Stimulated activated effector memory CD8-positive, alpha-beta T cell treated with anti-CD3 and anti-CD28 coated beads, Interleukin-12 subunit alpha, Interleukin-12 subunit beta, amount 100 ng/mL, for 72 hours (primary cell): Measurements from ENCODE around the gene SCAMP5.
A peak's percentile ranks its signal among the peaks of the same experiment; 100 is the strongest.

Experiments
- ATAC-seq: fragments of 150-1000 bp; cut with Tn5 transposase; 2 replicates; pipeline ENCODE4 v1.10.0; 2021
- DNase-seq, 2 donors: peaks; one replicate each; pipeline ENCODE4 v3.0.0; 2021 to 2022; ENCODE audit warnings: low spot score in 2 of 2
- H3K27ac Mint-ChIP-seq: one replicate; pipeline ENCODE4 v1.8.0; 2022; ENCODE audit warnings: mild to moderate bottlenecking, mixed read lengths
- H3K36me3 Mint-ChIP-seq: one replicate; pipeline ENCODE4 v1.8.0; 2022; ENCODE audit warnings: mild to moderate bottlenecking, mixed read lengths
- H3K4me1 Mint-ChIP-seq: one replicate; pipeline ENCODE4 v1.8.0; 2022; ENCODE audit warnings: mixed read lengths
- H3K4me3 Mint-ChIP-seq: one replicate; pipeline ENCODE4 v1.8.0; 2022; ENCODE audit warnings: mild to moderate bottlenecking, mixed read lengths
- H3K9me3 Mint-ChIP-seq: one replicate; pipeline ENCODE4 v1.8.0; 2022; ENCODE audit warnings: mixed read lengths

SCAMP5 gene

DNA sequence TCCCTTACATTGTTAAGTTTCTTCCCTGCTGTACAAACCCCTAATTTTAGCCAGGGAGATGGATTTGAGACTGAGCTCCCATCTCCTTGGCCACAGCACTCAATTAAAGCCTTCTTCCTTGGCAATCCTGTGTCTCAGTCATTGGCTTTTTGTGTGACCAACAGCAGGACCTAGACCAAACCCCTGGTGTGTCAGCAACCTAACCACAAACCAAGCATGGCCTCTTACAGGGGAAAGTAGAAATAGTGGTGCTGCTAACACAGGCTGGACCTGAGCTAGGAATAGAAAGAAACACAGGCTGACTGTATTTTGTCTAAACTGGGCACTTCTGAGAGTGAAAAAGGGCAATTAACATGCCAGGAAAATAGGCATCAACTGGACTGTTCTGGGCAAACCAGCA lies 65.9 kb downstream of the SCAMP5 start:
- H3K4me3 Mint-ChIP-seq = no peak overlapping the region
- DNase-seq (peak in 1 of 2 donors; percentile 55), ATAC-seq (peak; percentile 88)
- H3K9me3 Mint-ChIP-seq = no peaks in the 10 kb centered on the region
- no peaks in the 10 kb centered on the region for H3K36me3 Mint-ChIP-seq
- H3K27ac Mint-ChIP-seq = no peak overlapping the region
- H3K4me1 Mint-ChIP-seq = peaks cover 29% of the 10 kb centered on the region

DNA sequence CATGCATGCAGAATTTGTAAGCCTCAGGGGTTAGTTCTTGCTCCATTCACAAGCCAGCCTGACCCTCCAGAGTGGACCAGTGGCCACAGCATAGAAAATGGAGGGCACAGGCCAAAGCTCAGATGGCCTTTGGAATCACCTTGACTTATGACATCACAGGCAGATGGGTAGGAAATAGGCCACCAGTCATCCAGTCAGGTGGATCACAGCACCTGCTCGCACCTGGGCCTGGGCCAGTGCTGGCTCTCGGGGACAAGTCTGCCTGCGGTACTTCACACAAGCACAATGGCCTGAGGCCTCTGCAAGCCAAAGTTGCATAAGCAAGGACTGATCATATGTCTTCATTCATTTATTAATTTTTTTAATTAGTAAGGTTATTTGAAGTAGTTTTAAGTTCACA lies 67.3 kb downstream of the SCAMP5 start:
- Mint-ChIP-seq H3K9me3 (no peaks in the 10 kb centered on the region), H3K4me3 (no peak overlapping the region), H3K27ac (no peak overlapping the region), H3K4me1 (peaks cover 43% of the 10 kb centered on the region), H3K36me3 (no peaks in the 10 kb centered on the region)
- DNase-seq (peak in 1 of 2 donors; percentile 38), ATAC-seq (no peak)

DNA sequence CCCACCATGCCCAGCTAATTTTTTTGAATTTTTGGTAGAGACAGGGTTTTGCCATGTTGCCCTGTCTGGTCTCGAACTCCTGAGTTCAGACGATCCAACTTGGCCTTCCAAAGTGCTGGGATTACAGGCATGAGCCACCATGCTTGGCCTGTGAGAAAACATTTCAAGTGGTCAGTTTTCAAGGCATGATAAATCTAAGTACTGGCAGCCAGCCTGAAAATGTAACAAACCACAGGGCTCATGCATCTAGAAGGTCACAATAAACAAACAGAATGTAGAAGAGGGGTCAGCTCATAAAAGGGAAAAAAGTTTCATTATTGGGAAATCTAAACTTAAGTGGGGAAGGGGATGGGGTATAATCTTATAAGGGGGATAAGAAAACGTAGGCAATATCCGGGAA lies 68.0 kb downstream of the SCAMP5 start:
- no peaks in the 10 kb centered on the region for H3K9me3 Mint-ChIP-seq
- peaks cover 45% of the 10 kb centered on the region for H3K4me1 Mint-ChIP-seq
- peak in 1 of 2 donors; percentile 25 for DNase-seq
- no peak for ATAC-seq
- no peak overlapping the region for H3K4me3 Mint-ChIP-seq
- no peaks in the 10 kb centered on the region for H3K36me3 Mint-ChIP-seq
- H3K27ac Mint-ChIP-seq = no peak overlapping the region

DNA sequence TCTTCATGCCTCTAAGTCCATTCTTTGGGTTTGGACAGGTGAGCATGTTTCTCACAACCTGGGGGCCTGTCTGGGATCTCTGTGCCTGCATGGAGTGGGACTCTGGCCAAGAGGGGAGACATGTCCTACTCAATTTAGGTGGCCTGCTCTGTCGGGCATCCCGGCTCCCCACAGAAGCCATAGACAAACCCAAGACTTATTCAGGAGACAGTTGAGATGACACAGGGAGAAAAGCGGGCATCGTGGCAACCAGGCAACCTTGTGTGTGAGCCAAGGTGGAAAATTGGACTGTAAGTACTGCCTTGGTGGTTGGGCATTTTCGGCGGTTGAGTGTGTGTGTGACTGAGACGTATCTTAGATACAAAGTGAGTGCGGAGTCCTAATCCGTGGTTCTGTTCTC lies 68.5 kb downstream of the SCAMP5 start:
- ATAC-seq (no peak), DNase-seq (peak in 1 of 2 donors; percentile 44)
- no peak overlapping the region for H3K4me3 Mint-ChIP-seq
- H3K36me3 Mint-ChIP-seq = no peaks in the 10 kb centered on the region
- H3K4me1 Mint-ChIP-seq = peaks cover 51% of the 10 kb centered on the region
- no peaks in the 10 kb centered on the region for H3K9me3 Mint-ChIP-seq
- no peak overlapping the region for H3K27ac Mint-ChIP-seq

DNA sequence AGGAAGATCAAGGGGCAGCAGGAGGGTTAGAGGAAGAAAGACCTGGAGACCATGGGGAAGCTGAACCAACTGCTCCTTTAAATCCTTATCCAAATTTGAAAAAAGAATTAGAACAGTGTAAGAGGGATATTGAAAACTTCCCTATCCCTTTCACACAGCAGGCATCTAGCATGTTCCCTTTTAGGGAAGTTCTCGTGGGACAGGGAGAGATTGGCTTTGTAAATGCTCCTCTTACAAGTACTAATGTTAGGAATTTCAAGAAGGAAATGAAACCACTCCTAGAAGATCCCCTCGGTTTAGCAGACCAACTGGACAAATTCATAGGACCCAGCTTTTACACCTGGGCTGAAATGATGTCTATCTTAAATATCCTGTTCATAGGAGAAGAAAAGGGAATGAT lies 69.5 kb downstream of the SCAMP5 start:
- Mint-ChIP-seq H3K4me1 (peaks cover 61% of the 10 kb centered on the region), H3K36me3 (no peaks in the 10 kb centered on the region)
- DNase-seq = no peak

DNA sequence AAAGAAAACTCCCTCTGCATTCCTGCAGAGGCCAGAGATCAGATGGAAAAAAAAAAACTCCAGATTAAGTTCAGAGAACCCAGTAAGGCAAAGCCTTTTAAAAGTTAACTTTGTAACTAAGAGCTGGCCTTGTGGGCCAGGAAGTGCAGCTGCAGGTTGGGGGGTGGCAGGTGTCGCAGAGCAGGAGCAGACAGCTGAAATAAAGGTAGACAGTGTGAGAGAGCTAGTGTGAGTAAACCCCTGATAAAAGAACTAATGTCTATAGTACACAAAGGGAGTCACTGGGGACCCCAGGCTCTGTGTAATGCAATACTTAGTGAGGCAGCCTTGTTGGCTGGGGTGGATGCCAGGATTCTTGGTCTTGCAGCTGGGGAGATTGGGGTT lies 70.1 kb downstream of the SCAMP5 start:
- DNase-seq (peak in 1 of 2 donors; percentile 49), ATAC-seq (no peak)
- no peaks in the 10 kb centered on the region for H3K36me3 Mint-ChIP-seq
- peaks cover 62% of the 10 kb centered on the region for H3K4me1 Mint-ChIP-seq
- no peaks in the 10 kb centered on the region for H3K9me3 Mint-ChIP-seq
- H3K27ac Mint-ChIP-seq = peak overlapping the region; percentile 18
- H3K4me3 Mint-ChIP-seq = peak overlapping the region; percentile 6

More for the DNA sequence above, 69.5 kb downstream of the SCAMP5 start:
- no peak overlapping the region for H3K27ac Mint-ChIP-seq
- no peaks in the 10 kb centered on the region for H3K9me3 Mint-ChIP-seq
- ATAC-seq = no peak
- H3K4me3 Mint-ChIP-seq = no peak overlapping the region

DNA sequence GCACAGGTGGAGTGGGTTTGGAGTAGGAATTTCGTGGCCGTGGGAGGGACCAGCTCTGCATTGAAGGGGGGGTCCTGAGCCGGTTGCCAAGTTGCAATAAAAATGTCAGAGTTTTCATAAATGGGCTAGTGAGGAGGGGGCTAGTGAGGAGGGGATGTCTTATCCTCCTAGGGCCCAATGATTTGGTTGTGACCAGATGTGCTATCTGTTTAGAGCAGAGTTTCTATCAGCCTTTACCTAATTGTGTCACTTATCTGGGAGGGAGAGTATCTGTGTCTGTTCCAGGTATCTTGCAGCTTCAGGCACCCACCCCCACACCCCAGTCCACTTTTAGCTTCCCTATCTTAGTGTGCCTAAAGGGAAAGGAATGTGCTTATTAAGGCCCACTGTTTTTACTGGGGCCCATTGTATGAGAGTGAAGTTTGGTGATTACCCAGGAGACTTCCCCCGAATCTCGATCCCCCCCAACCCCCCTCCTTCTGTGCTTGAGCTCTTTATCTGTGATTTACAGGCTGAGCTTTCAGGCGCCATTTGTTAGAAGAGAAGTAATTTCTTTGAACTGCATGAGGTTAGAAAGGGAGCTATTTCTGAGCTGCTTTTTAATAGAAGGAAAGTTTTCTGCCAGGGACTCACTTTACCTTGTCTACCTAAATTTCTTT lies 70.6 kb downstream of the SCAMP5 start:
- Mint-ChIP-seq H3K27ac (peak overlapping the region; percentile 82), H3K4me3 (peak overlapping the region; percentile 49), H3K9me3 (no peaks in the 10 kb centered on the region), H3K4me1 (peaks cover 61% of the 10 kb centered on the region), H3K36me3 (no peaks in the 10 kb centered on the region)
- ATAC-seq (no peak), DNase-seq (no peak)

DNA sequence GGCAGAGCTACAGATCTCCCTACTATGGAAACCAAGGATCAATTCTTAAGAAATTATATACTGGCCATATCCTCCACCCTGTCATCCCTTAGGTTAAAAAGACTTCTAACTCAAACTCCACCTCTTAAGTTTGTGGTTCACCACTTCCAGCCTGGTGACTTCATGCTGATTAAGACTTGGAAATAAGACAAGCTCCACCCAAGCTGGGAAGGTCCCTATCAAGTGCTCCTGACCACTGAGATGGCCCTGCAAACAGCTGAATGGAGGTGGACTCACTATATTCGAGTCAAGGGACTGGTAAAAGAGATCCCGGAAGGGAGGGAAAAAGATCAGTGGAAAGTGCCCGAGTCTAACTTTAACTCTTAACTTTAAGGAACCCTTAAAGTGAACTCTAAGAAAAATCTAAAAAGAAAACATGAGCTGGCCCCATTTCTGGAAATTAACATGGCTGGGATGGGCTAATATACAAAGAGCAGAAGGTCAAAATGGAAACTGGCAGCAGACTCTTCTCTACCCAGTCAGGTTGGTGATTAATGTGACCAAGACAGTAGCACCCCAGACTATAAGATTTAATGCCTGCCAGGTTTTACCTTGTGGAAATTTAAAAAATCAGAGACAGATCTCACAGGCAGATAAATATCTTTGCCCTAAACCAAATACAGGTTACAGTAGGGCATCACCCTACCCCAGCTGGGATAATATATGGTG lies 71.9 kb downstream of the SCAMP5 start:
- DNase-seq (peak; percentile 31 to 74), ATAC-seq (peak; percentile 88)
- Mint-ChIP-seq H3K4me3 (peak overlapping the region; percentile 49), H3K9me3 (no peaks in the 10 kb centered on the region), H3K36me3 (no peaks in the 10 kb centered on the region), H3K27ac (peak overlapping the region; percentile 21), H3K4me1 (peaks cover 54% of the 10 kb centered on the region)

DNA sequence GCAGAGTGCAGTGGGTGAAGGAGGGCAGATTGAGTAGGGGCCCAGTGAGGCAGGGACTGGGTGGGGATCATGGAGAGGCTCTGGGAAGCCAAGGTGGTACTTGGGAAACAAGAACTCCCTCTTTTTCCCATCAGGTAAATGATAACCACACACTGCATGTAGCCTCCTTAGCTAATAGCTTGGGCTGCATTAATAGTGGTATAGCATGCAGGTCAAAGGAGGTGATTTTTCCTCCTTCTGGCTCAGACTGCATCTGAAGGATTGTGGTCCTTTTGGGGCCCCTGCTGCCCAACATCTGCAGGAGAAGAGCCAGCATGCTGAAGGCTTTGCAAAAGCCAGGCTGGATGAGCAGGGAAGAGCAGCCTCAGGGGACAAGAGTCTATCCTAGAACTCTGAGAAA lies 73.4 kb downstream of the SCAMP5 start:
- no peak overlapping the region for H3K4me3 Mint-ChIP-seq
- H3K36me3 Mint-ChIP-seq = no peaks in the 10 kb centered on the region
- ATAC-seq (no peak), DNase-seq (no peak)
- H3K4me1 Mint-ChIP-seq = peaks cover 50% of the 10 kb centered on the region
- no peak overlapping the region for H3K27ac Mint-ChIP-seq
- no peaks in the 10 kb centered on the region for H3K9me3 Mint-ChIP-seq

DNA sequence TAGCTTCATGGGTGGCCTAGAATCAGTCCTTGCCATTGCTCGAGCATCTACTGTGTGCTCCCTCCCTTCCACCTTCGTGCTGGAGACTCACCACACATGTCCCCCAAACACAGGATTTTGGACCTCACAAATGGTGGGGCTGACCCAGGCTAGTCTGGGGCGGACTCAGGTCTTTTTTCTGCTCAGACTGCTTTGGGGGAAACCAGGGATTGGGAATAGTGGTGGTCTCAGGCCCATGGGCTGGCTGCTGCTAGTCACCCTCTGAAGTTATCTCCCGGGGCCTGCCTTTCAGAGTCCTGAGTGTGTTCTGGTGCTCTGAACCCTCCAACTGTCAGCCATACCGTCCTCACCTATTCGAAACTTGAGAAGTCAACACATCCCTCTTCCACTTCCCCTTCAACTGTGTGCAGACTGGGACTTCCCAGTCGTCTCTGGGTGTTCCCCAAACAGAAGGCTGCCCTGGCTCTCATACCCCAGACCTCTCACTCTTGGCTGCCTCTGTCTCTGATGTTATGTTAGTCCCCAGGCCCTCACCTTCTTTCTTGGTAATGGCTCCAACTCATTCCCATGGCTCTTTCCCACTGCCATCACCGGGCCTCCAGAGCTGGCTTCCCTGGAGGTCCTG lies 74.0 kb downstream of the SCAMP5 start:
- Mint-ChIP-seq H3K4me1 (peaks cover 48% of the 10 kb centered on the region), H3K4me3 (peak overlapping the region; percentile 6), H3K9me3 (no peaks in the 10 kb centered on the region), H3K27ac (no peak overlapping the region), H3K36me3 (no peaks in the 10 kb centered on the region)
- DNase-seq = no peak
- peak; percentile 43 for ATAC-seq

DNA sequence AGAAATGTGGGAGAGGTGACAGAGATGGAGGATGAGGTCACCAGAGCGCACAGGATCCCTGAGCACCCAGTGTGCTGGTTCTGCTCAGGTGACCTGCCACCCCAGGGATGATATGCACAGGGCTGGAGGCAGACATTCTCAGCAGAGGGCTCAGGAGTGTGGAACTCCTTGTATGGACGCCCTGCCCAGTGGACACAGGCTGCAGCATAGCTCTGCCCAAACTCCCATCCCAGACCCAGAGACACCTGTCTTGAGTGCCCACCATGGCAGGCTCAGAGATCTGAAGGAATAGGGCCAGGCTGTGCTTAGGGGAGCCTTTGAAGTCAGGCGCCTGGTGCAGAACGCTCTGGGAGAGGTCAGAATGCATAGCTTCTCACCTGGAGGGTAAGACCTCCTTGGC lies 75.3 kb downstream of the SCAMP5 start:
- no peak for ATAC-seq
- Mint-ChIP-seq H3K27ac (no peak overlapping the region), H3K4me1 (peaks cover 38% of the 10 kb centered on the region), H3K9me3 (peaks cover 4% of the 10 kb centered on the region), H3K4me3 (no peak overlapping the region), H3K36me3 (no peaks in the 10 kb centered on the region)
- no peak for DNase-seq
